Mesenchymal stem cell (in vitro differentiated cells and primary cell): Measurements from ENCODE around the gene KCNJ13.
A peak's percentile ranks its signal among the peaks of the same experiment; 100 is the strongest.

ENCODE experiments used
- DNase-seq: peaks from one replicate; pipeline ENCODE4 v3.0.0-alpha.2; 2013
- H2AFZ ChIP-seq: one replicate; pipeline ENCODE4 v1.6.1; 2013; ENCODE audit warnings: low read depth, mild to moderate bottlenecking, control low read depth, inconsistent platforms, low read length, moderate library complexity
- H2AK5ac ChIP-seq: 2 replicates; pipeline ENCODE4 v1.6.1; 2013; ENCODE audit warnings: low read length, moderate library complexity, mild to moderate bottlenecking, inconsistent platforms; ENCODE audit not compliant: severe bottlenecking
- H2BK120ac ChIP-seq: one replicate; pipeline ENCODE4 v1.6.1; 2013; ENCODE audit warnings: low read depth, mild to moderate bottlenecking, inconsistent platforms, low read length, moderate library complexity
- H2BK12ac ChIP-seq, 2 experiments: one replicate each; pipeline ENCODE4 v1.6.1; 2013; ENCODE audit warnings: inconsistent platforms in 2 of 2, low read length in 2 of 2, mild to moderate bottlenecking in 2 of 2, moderate library complexity in 2 of 2, control low read depth in 1 of 2
- H2BK15ac ChIP-seq: one replicate; pipeline ENCODE4 v1.6.1; 2013; ENCODE audit warnings: mild to moderate bottlenecking, low read depth, inconsistent platforms; ENCODE audit not compliant: poor library complexity, severe bottlenecking
- H2BK5ac ChIP-seq: 2 replicates; pipeline ENCODE4 v1.6.1; 2013; ENCODE audit warnings: low read depth, mild to moderate bottlenecking, low read length, control low read depth, inconsistent platforms; ENCODE audit not compliant: poor library complexity, severe bottlenecking
- H3K14ac ChIP-seq, 2 experiments: one replicate each; pipeline ENCODE4 v1.6.1; 2013; ENCODE audit warnings: inconsistent platforms in 2 of 2, low read length in 2 of 2, control low read depth in 1 of 2, mild to moderate bottlenecking in 1 of 2, moderate library complexity in 1 of 2
- H3K18ac ChIP-seq, 2 experiments: one replicate each; pipeline ENCODE4 v1.6.1; 2013; ENCODE audit warnings: inconsistent platforms in 2 of 2, low read length in 2 of 2, control low read depth in 1 of 2, low read depth in 1 of 2, mild to moderate bottlenecking in 1 of 2
- H3K23ac ChIP-seq, 2 experiments: one replicate each; pipeline ENCODE4 v1.6.1; 2013; ENCODE audit warnings: inconsistent platforms in 2 of 2, low read length in 2 of 2, mild to moderate bottlenecking in 2 of 2, moderate library complexity in 2 of 2, control low read depth in 1 of 2
- H3K27ac ChIP-seq: 2 replicates; pipeline ENCODE4 v1.5.1; 2013; ENCODE audit warnings: mild to moderate bottlenecking, moderate library complexity, low read length, control low read depth, inconsistent platforms; ENCODE audit not compliant: poor library complexity, severe bottlenecking
- H3K27me3 ChIP-seq, 2 experiments: 2 replicates each; pipeline versions ENCODE4 v1.6.1 to v1.7.0; 2013; ENCODE audit warnings: low read length in 2 of 2, mild to moderate bottlenecking in 2 of 2, moderate library complexity in 2 of 2, control low read depth in 1 of 2, inconsistent platforms in 1 of 2; ENCODE audit not compliant: control insufficient read depth in 1 of 2, insufficient read depth in 1 of 2
- H3K36me3 ChIP-seq, 2 experiments: 2 replicates each; pipeline versions ENCODE4 v1.6.1 to v1.7.0; 2013; ENCODE audit warnings: low read length in 2 of 2, control low read depth in 1 of 2, inconsistent platforms in 1 of 2, low read depth in 1 of 2, mild to moderate bottlenecking in 1 of 2; ENCODE audit not compliant: insufficient read depth in 2 of 2, control insufficient read depth in 1 of 2
- H3K4ac ChIP-seq, 2 experiments: one replicate each; pipeline ENCODE4 v1.6.1; 2013; ENCODE audit warnings: inconsistent platforms in 2 of 2, low read length in 2 of 2, mild to moderate bottlenecking in 2 of 2, moderate library complexity in 2 of 2, control low read depth in 1 of 2, low read depth in 1 of 2
- H3K4me1 ChIP-seq: 2 replicates; pipeline ENCODE4 v1.6.1; 2013; ENCODE audit warnings: low read depth, low read length, control low read depth; ENCODE audit not compliant: control insufficient read depth, insufficient read depth
- H3K4me2 ChIP-seq: 2 replicates; pipeline ENCODE4 v1.6.1; 2013; ENCODE audit warnings: low read length, mild to moderate bottlenecking, inconsistent platforms; ENCODE audit not compliant: poor library complexity, severe bottlenecking
- H3K4me3 ChIP-seq, 2 experiments: 2 replicates each; pipeline versions ENCODE4 v1.5.1 to v1.7.0; 2013; ENCODE audit warnings: low read length in 2 of 2, mild to moderate bottlenecking in 2 of 2, control low read depth in 1 of 2, low read depth in 1 of 2; ENCODE audit not compliant: insufficient read depth in 1 of 2
- H3K79me1 ChIP-seq: replicated peaks from 2 replicates; pipeline ENCODE4 v1.6.1; 2013; ENCODE audit warnings: mild to moderate bottlenecking, control low read depth, low read length, inconsistent platforms; ENCODE audit not compliant: poor library complexity, severe bottlenecking
- H3K9ac ChIP-seq: 2 replicates; pipeline ENCODE4 v1.7.0; 2013; ENCODE audit warnings: mild to moderate bottlenecking, low read length, moderate library complexity
- H3K9me3 ChIP-seq: 2 replicates; pipeline ENCODE4 v1.7.0; 2013; ENCODE audit warnings: mild to moderate bottlenecking, low read length; ENCODE audit not compliant: control insufficient read depth
- H4K8ac ChIP-seq: one replicate; pipeline ENCODE4 v1.6.1; 2013; ENCODE audit warnings: inconsistent platforms, mild to moderate bottlenecking, low read length, moderate library complexity
- H4K91ac ChIP-seq: one replicate; pipeline ENCODE4 v1.6.1; 2013; ENCODE audit warnings: mild to moderate bottlenecking, low read length, inconsistent platforms
- WGBS: methylation state at CpG from one replicate; pipeline ENCODE4 v1.1.7; 2013; ENCODE audit warnings: mixed read lengths; 5-methylcytosine and 5-hydroxymethylcytosine counted together

The KCNJ13 gene

DNA sequence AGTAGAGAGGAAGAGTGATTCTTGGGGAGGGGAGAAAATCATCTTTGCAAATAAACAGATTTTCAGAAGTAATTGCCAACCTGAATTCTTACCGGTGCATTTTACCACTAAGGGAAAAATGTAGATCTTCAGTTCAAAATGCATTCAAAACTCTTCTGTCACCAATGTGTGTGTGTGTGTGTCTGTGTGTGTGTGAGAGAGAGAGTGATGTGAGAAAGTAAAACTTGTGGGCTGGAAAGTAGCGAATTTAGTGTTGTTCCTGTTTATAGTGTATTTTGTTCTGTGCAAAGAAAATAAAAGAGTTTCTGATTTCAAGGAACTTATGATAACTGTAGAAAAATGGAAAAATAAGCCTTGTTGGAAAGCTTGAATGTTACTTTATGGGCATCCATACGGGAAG is 27.0 kb downstream of the KCNJ13 start:
- Histone ChIP-seq H3K14ac (no peak overlapping the region), H2AFZ (no peak overlapping the region), H4K8ac (no peak overlapping the region), H3K4ac (no peak overlapping the region), H3K18ac (no peak overlapping the region), H3K4me1 (no peaks in the 10 kb centered on the region), H3K36me3 (peaks cover 10 to 80% of the 10 kb centered on the region in 2 experiments), H3K27me3 (no peaks in the 10 kb centered on the region), H2BK15ac (no peak overlapping the region), H3K9me3 (no peaks in the 10 kb centered on the region), H3K23ac (no peak overlapping the region), H2BK120ac (no peak overlapping the region), H2AK5ac (no peak overlapping the region), H3K27ac (no peak overlapping the region), H3K9ac (no peak overlapping the region), H2BK5ac (no peak overlapping the region), H2BK12ac (no peak overlapping the region), H3K4me2 (no peak overlapping the region), H4K91ac (no peak overlapping the region), H3K79me1 (peaks cover 14% of the 10 kb centered on the region), H3K4me3 (no peak overlapping the region)
- 98% methylated on average over 2 of the region's 3 CpGs for WGBS
- DNase-seq = no peak

GRCh38 chr2:232748038-232748437 is 28.3 kb downstream of the KCNJ13 start:
- H2AFZ ChIP-seq = no peak overlapping the region
- H3K4me3 ChIP-seq = no peak overlapping the region
- no peaks in the 10 kb centered on the region for H3K27me3 ChIP-seq
- no peak overlapping the region for H3K9ac ChIP-seq
- H3K27ac ChIP-seq = no peak overlapping the region
- no peak for DNase-seq
- H3K4me2 ChIP-seq = no peak overlapping the region
- H2BK120ac ChIP-seq = no peak overlapping the region
- no peak overlapping the region for H3K4ac ChIP-seq
- peaks cover 18% of the 10 kb centered on the region for H3K79me1 ChIP-seq
- no peak overlapping the region for H4K91ac ChIP-seq
- no peak overlapping the region for H3K23ac ChIP-seq
- no peak overlapping the region for H2BK15ac ChIP-seq
- H4K8ac ChIP-seq = no peak overlapping the region
- no peak overlapping the region for H2BK5ac ChIP-seq
- no peaks in the 10 kb centered on the region for H3K4me1 ChIP-seq
- WGBS = 93% methylated on average over 2 of the region's 3 CpGs
- H3K9me3 ChIP-seq = no peaks in the 10 kb centered on the region
- H2BK12ac ChIP-seq = no peak overlapping the region
- no peak overlapping the region for H2AK5ac ChIP-seq
- H3K18ac ChIP-seq = no peak overlapping the region
- no peak overlapping the region for H3K14ac ChIP-seq
- H3K36me3 ChIP-seq = peaks cover 7 to 80% of the 10 kb centered on the region in 2 experiments

DNA sequence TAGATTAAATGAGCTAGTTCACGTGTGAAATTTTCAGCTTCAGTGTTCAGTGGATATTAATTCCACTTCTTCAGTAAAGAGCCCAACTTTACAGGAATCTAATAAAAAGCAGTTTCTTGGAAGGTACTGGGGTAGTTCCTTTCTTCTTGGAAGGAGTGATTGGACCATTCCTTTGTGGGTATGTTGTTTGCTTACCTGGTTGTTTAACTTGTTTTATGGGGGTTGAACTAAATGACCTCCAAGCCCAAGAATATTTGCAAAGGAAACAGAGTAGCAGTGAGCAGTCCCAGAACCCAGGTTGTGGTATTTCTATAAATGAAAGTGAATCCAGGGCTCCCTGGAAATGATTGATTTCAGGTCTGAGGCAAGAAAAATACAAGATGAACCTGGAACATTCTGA is 31.4 kb downstream of the KCNJ13 start:
- no CpG with 5 or more reads among the region's 1 CpG for WGBS
- H3K4ac ChIP-seq = no peak overlapping the region

DNA sequence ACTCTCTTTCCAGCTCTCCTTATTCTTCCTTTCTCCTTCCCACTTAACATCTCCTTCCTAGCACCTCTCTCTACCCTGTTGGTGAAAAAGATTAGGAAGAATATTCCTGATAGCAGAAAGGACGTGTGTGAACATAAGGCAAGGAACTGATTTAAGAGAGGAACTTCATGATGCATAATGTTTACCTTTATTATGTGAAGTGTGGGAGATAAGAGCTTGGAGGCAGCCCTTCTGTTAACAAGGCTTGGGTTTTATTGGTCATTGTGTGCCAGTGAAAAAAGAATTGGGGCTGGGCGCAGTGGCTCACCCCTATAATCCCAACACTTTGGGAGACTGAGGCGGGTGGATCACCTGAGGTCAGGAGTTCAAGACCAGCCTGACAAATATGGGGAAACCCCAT is 34.4 kb downstream of the KCNJ13 start:
- Histone ChIP-seq H3K4me3 (no peak overlapping the region), H3K18ac (no peak overlapping the region), H3K4ac (no peak overlapping the region), H3K9me3 (no peaks in the 10 kb centered on the region), H3K14ac (no peak overlapping the region), H3K27ac (no peak overlapping the region), H2BK15ac (no peak overlapping the region), H2BK120ac (no peak overlapping the region), H3K4me2 (no peak overlapping the region), H4K8ac (no peak overlapping the region), H2AFZ (no peak overlapping the region), H3K23ac (no peak overlapping the region), H2AK5ac (no peak overlapping the region), H4K91ac (no peak overlapping the region), H2BK12ac (no peak overlapping the region), H2BK5ac (no peak overlapping the region), H3K9ac (no peak overlapping the region), H3K79me1 (peaks cover 27% of the 10 kb centered on the region), H3K4me1 (no peaks in the 10 kb centered on the region), H3K36me3 (peaks cover 8 to 55% of the 10 kb centered on the region in 2 experiments), H3K27me3 (no peaks in the 10 kb centered on the region)
- 83% methylated on average over 3 of the region's 3 CpGs for WGBS
- DNase-seq = no peak

More for the DNA sequence above, 31.4 kb downstream of the KCNJ13 start:
- Histone ChIP-seq H3K23ac (no peak overlapping the region), H2BK12ac (no peak overlapping the region), H3K4me1 (no peaks in the 10 kb centered on the region), H3K9me3 (no peaks in the 10 kb centered on the region), H3K27ac (no peak overlapping the region), H3K79me1 (peaks cover 23% of the 10 kb centered on the region), H3K14ac (no peak overlapping the region), H2BK15ac (no peak overlapping the region), H3K27me3 (no peaks in the 10 kb centered on the region), H2AK5ac (no peak overlapping the region), H4K91ac (no peak overlapping the region), H3K18ac (no peak overlapping the region), H4K8ac (no peak overlapping the region), H3K4me2 (peak overlapping the region; percentile 22), H3K9ac (no peak overlapping the region), H3K36me3 (peaks cover 4 to 67% of the 10 kb centered on the region in 2 experiments), H2BK5ac (no peak overlapping the region), H2AFZ (no peak overlapping the region), H3K4me3 (no peak overlapping the region), H2BK120ac (no peak overlapping the region)
- no peak for DNase-seq
